Stomach smooth muscle (tissue), 2 donors: Measurements from ENCODE around the gene FAM98C.
"Not testable (repeated sequence)": the region's sequence is repeated elsewhere in the genome, so short reads cannot be mapped to it uniquely, and the experiment has no call there.

Experiments
- H3K27ac ChIP-seq: one replicate; pipeline ENCODE4 v1.7.0; 2013; ENCODE audit warnings: mild to moderate bottlenecking, low read length, inconsistent platforms
- H3K27me3 ChIP-seq, 2 donors: one replicate each; pipeline ENCODE4 v1.7.0; 2013; ENCODE audit warnings: low read length in 2 of 2; ENCODE audit not compliant: insufficient read depth in 2 of 2, control insufficient read depth in 1 of 2
- H3K36me3 ChIP-seq, 2 donors: one replicate each; pipeline ENCODE4 v1.7.0; 2013; ENCODE audit warnings: low read length in 2 of 2; ENCODE audit not compliant: control insufficient read depth in 2 of 2, insufficient read depth in 2 of 2
- H3K4me1 ChIP-seq: one replicate; pipeline ENCODE4 v1.7.0; 2013; ENCODE audit warnings: low read length; ENCODE audit not compliant: control insufficient read depth, insufficient read depth
- H3K4me3 ChIP-seq, 2 donors: one replicate each; pipeline ENCODE4 v1.7.0; 2013; ENCODE audit warnings: low read length in 2 of 2
- H3K9ac ChIP-seq, 2 donors: one replicate each; pipeline ENCODE4 v1.7.0; 2013; ENCODE audit warnings: low read length in 2 of 2, mild to moderate bottlenecking in 1 of 2
- H3K9me3 ChIP-seq, 2 donors: one replicate each; pipeline ENCODE4 v1.7.0; 2013; ENCODE audit warnings: low read length in 2 of 2; ENCODE audit not compliant: control insufficient read depth in 2 of 2
- donor health status: healthy.
- donor health status: Pancreatic carcinoma.

Gene FAM98C

DNA sequence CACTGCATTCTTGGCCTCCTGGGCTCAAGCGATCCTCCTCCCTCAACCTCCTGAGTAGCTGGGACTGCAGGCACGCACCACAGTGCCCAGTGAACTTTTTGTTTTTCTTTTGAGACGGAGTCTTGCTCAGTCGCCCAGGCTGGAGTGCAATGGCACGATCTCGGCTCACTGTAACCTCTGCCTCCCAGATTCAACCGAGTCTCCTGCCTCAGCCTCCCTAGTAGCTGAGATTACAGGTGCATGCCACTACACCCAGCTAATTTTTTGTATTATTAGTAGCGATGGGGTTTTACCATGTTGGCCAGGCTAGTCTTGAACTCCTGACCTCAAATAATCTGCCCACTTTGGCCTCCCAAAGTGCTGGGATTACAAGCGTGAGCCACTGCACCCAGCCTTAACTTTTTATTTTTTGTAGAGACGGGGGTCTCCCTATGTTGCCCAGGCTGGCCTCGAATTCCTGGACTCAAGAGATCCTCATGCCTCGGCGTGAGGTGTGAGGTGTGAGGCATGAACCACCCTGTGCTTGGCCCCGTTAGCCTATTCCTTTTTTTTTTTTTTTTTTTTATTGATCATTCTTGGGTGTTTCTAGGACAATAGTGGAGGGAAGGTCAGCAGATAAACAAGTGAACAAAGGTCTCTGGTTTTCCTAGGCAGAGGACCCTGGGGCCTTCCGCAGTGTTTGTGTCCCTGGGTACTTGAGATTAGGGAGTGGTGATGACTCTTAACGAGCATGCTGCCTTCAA is 39.8 kb upstream of the FAM98C start:
- not testable (repeated sequence) for H3K9me3 ChIP-seq, H3K27ac ChIP-seq, H3K9ac ChIP-seq, H3K36me3 ChIP-seq
- Histone ChIP-seq H3K4me3 (peak overlapping the region in 1 of 2 donors; percentile 75), H3K4me1 (peaks cover 14% of the 10 kb centered on the region), H3K27me3 (peaks cover 24 to 31% of the 10 kb centered on the region in 2 donors)

DNA sequence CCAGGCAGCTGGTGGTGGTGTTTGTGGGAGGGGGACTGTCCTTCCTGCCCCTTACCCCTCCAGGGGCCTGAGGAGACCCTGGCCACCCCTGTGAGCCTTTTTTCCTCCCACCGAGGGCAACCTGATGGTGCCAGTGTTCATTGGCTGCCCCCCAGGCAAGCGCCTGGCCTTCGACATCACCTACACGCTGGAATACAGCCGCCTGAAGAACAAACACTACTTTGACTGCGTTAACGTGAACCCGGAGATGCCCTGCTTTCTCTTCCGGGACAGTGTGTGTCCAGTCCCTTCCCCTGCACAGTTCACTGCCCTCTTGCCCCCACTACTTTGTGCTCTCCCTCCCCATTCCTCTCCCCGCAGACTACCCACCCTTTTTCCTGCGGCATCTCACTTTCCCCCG is 35.9 kb upstream of the FAM98C start:
- no peak overlapping the region for H3K27ac ChIP-seq
- H3K4me1 ChIP-seq = peaks cover 9% of the 10 kb centered on the region
- H3K27me3 ChIP-seq = peaks cover 8 to 11% of the 10 kb centered on the region in 2 donors
- no peak overlapping the region for H3K9ac ChIP-seq
- no peak overlapping the region for H3K4me3 ChIP-seq
- H3K9me3 ChIP-seq = no peaks in the 10 kb centered on the region
- H3K36me3 ChIP-seq = no peaks in the 10 kb centered on the region

DNA sequence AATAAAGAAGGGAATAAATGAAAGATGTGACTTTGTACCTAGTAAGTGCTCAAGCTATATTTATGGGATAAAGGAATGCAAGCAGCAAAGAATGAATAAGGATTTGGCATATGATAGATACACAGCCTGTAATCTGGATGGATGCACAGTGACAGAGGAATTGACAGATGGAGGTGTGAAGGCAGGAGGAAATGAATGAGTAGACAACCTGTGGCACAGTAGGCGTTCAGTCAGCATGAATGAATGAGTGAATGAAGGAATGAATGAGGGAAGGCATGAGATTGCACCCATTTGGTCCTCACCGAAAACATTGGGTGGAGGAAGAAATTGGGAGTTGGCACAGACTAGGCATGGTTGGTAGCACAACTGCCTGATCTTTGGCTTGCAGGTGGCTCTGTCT is 33.3 kb upstream of the FAM98C start:
- Histone ChIP-seq H3K27ac (no peak overlapping the region), H3K9me3 (no peaks in the 10 kb centered on the region), H3K4me1 (peaks cover 7% of the 10 kb centered on the region), H3K9ac (no peak overlapping the region), H3K27me3 (peaks cover 2 to 10% of the 10 kb centered on the region in 2 donors), H3K36me3 (no peaks in the 10 kb centered on the region), H3K4me3 (no peak overlapping the region)

DNA sequence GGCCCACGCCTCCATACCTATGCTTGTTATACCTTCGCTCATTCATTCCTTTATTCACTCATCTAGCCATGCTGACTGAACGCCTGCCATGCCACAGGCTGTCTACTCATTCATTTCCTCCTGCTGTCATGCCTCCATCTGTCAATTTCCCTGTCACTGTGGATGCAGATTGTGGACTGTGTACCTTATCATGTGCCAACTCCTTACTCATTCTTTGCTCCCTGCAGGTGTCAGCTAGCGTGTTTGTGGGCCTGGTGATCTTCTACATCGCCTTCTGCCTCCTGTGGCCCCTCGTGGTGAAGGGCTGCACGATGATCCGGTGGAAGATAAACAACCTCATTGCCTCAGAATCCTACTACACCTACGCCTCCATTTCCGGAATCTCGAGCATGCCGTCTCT is 32.6 kb upstream of the FAM98C start:
- no peaks in the 10 kb centered on the region for H3K36me3 ChIP-seq

DNA sequence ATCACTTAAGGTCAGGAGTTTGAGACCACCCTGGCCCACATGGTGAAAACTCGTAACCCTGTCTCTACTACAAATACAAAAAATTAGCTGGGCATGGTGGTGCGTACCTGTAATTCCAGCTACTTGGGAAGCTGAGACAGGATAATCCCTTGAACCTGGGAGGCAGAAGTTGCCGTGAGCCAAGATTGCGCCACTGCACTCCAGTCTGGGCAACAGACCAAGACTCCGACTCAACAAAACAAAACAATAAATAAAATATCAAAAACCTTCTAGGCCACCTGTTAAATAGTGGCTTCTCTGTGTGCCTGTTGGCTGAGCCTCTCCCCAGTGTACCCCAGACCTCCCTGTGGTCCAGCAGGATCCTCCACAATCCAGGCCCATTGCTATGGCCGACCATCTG is 31.8 kb upstream of the FAM98C start:
- H3K36me3 ChIP-seq = peaks cover 0 to under 1% of the 10 kb centered on the region in 2 donors
- H3K27me3 ChIP-seq = peaks cover 0 to 5% of the 10 kb centered on the region in 2 donors
- no peak overlapping the region for H3K27ac ChIP-seq
- H3K9me3 ChIP-seq = no peaks in the 10 kb centered on the region
- peaks cover 21% of the 10 kb centered on the region for H3K4me1 ChIP-seq
- H3K9ac ChIP-seq = no peak overlapping the region
- H3K4me3 ChIP-seq = no peak overlapping the region

More for the DNA sequence above, 32.6 kb upstream of the FAM98C start:
- Histone ChIP-seq H3K4me1 (peaks cover 13% of the 10 kb centered on the region), H3K9ac (no peak overlapping the region), H3K27ac (no peak overlapping the region), H3K9me3 (no peaks in the 10 kb centered on the region), H3K27me3 (peaks cover 0 to 8% of the 10 kb centered on the region in 2 donors), H3K4me3 (no peak overlapping the region)

DNA sequence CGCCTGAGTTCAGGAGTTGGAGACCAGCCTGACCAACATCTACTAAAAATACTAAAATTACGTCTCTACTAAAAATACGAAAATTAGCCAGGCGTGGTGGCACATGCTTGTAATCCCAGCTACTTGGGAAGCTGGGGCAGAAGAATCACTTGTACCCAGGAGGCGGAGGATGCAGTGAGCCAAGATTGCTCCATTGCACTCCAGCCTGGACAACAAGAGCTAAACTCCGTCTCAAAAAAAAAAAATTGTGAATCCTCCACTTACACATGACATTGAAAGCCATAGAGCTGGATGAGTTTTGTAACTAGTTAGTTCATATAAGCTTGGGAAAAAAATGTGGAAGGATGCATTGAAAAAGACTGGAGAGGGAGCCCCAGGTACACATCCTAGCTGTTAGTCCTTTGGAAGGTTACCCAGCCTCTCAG is 29.0 kb upstream of the FAM98C start:
- H3K27ac ChIP-seq = peak overlapping the region; percentile 88
- H3K9me3 ChIP-seq = no peaks in the 10 kb centered on the region
- peak overlapping the region; percentile 79 to 97 for H3K4me3 ChIP-seq
- peaks cover 4 to 10% of the 10 kb centered on the region in 2 donors for H3K36me3 ChIP-seq
- H3K9ac ChIP-seq = peak overlapping the region; percentile 47 to 78
- H3K27me3 ChIP-seq = no peaks in the 10 kb centered on the region
- H3K4me1 ChIP-seq = peaks cover 31% of the 10 kb centered on the region

DNA sequence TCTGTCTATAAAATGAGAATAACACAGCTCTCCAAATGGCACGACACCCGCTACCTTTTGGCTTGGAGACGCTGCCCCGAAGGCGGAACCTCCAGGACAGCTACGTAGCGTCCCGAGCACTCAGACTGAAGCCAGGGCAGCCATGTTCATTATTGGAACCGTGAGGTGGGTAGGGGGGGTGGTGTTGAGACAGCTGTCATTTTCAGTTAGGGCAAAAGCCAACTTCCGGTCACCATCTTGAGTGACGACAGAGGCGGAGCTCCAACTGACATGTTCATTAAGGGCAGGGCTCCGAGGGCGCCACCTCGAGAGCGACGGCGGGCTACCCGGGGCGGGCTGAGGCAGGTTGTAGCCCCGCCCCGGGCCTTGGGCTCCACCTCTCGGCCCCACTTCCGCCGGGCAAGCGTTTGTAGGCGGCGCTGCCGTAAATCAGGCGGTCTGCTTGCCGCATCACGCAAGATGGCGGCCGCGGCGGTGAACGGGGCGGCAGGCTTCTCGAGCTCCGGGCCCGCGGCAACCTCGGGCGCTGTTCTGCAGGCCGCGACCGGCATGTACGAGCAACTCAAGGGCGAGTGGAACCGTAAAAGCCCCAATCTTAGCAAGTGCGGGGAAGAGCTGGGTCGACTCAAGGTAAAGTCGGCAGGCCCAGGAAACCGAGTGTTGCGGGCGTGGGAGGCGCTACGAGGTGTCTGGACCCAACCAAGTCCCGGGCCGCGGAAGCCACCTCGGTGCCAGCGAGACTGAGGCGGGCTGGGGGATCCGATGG is 28.4 kb upstream of the FAM98C start, which contains the start of gene PSMD8:
Gene PSMD8 (plus strand): TSS at position 240 of the 766 bp plus-strand sequence. CDS start 31 bp downstream, at position 271.
- Histone ChIP-seq H3K36me3 (peaks cover 9 to 15% of the 10 kb centered on the region in 2 donors), H3K4me1 (peaks cover 31% of the 10 kb centered on the region), H3K9me3 (no peaks in the 10 kb centered on the region), H3K4me3 (peak within 1 kb of the TSS; percentile 97 to 98), H3K9ac (peak within 1 kb of the TSS; percentile 96 to 98), H3K27me3 (no peaks in the 10 kb centered on the region), H3K27ac (peak within 1 kb of the TSS; percentile 88)

DNA sequence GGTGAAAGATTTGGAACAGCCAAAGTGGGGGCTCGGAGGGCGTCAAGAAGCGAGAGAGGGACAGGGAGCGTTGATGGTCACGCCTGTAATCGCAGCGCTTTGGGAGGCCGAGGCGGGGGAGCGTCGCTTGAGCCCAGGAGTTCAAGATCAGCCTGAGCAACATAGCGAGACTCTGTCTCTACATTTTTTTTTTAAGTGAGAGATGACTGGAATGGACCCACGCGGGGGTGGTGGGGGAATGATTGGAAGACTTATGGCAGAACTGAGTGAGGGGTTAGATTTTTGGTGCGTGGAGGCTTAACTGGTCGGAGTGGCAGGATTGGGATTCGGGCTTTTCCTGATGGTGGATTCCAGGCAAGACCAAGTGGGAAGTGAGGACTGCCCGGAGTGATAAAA is 27.8 kb upstream of the FAM98C start:
- Histone ChIP-seq H3K9me3 (no peaks in the 10 kb centered on the region), H3K27ac (peak overlapping the region; percentile 88), H3K4me3 (peak overlapping the region; percentile 97 to 98), H3K27me3 (no peaks in the 10 kb centered on the region), H3K9ac (peak overlapping the region; percentile 96 to 98), H3K36me3 (peaks cover 9 to 19% of the 10 kb centered on the region in 2 donors), H3K4me1 (peaks cover 31% of the 10 kb centered on the region)

DNA sequence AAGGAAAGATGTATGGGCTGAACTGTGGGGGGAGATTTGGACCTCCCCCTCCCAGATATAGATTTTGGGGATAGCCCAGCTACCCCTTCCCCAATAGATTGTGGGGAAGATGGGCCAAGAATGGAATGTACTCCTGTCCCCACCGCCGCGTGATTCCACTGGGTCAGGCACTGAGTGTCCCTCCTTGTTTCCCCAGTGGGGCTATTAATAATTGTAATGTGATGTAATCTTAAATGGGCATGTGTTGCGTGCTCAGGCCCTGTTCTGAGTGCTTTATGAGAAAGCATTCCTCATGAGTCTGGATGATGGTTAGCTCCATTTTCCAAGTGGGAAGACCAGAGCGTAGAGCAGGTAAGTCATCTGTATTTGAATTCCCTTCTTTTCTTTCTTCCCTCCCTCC is 27.1 kb upstream of the FAM98C start:
- no peaks in the 10 kb centered on the region for H3K9me3 ChIP-seq
- peak overlapping the region; percentile 96 to 98 for H3K9ac ChIP-seq
- H3K36me3 ChIP-seq = peaks cover 13 to 25% of the 10 kb centered on the region in 2 donors
- peaks cover 31% of the 10 kb centered on the region for H3K4me1 ChIP-seq
- H3K4me3 ChIP-seq = peak overlapping the region; percentile 97 to 98
- H3K27me3 ChIP-seq = no peaks in the 10 kb centered on the region
- H3K27ac ChIP-seq = no peak overlapping the region

DNA sequence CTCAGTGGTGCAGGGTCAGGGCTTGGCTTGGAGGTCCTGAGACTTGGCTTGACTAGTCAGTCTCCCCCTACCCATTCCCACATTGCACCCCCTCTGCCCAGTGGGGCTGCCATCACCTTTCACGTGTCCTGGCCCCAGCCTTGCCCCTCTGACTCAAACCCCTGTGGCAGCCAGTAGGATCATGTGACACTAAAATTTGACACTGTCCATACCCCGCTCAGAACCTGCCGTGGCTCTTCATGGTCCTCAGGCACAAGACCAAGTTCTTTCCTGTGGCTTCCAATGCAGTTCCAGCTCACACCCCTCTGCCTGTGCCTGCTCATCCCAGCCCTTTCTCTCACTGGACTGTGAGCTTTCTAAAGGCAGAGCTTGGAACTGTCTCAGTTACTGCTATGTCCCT is 26.3 kb upstream of the FAM98C start:
- no peak overlapping the region for H3K27ac ChIP-seq
- peaks cover 31% of the 10 kb centered on the region for H3K4me1 ChIP-seq
- H3K4me3 ChIP-seq = no peak overlapping the region
- H3K36me3 ChIP-seq = peaks cover 21 to 33% of the 10 kb centered on the region in 2 donors
- H3K27me3 ChIP-seq = no peaks in the 10 kb centered on the region
- H3K9me3 ChIP-seq = no peaks in the 10 kb centered on the region
- no peak overlapping the region for H3K9ac ChIP-seq
